NCI-H446 treated with DMSO at 0.1 percent for 48 hours (cell line): ENCODE data around the gene SH3BP4.

Source experiments
- DNase-seq: peaks from one replicate; lab custom pipeline; 2025; lab: John Stamatoyannopoulos, UW

The SH3BP4 gene, protein sequence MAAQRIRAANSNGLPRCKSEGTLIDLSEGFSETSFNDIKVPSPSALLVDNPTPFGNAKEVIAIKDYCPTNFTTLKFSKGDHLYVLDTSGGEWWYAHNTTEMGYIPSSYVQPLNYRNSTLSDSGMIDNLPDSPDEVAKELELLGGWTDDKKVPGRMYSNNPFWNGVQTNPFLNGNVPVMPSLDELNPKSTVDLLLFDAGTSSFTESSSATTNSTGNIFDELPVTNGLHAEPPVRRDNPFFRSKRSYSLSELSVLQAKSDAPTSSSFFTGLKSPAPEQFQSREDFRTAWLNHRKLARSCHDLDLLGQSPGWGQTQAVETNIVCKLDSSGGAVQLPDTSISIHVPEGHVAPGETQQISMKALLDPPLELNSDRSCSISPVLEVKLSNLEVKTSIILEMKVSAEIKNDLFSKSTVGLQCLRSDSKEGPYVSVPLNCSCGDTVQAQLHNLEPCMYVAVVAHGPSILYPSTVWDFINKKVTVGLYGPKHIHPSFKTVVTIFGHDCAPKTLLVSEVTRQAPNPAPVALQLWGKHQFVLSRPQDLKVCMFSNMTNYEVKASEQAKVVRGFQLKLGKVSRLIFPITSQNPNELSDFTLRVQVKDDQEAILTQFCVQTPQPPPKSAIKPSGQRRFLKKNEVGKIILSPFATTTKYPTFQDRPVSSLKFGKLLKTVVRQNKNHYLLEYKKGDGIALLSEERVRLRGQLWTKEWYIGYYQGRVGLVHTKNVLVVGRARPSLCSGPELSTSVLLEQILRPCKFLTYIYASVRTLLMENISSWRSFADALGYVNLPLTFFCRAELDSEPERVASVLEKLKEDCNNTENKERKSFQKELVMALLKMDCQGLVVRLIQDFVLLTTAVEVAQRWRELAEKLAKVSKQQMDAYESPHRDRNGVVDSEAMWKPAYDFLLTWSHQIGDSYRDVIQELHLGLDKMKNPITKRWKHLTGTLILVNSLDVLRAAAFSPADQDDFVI

DNA sequence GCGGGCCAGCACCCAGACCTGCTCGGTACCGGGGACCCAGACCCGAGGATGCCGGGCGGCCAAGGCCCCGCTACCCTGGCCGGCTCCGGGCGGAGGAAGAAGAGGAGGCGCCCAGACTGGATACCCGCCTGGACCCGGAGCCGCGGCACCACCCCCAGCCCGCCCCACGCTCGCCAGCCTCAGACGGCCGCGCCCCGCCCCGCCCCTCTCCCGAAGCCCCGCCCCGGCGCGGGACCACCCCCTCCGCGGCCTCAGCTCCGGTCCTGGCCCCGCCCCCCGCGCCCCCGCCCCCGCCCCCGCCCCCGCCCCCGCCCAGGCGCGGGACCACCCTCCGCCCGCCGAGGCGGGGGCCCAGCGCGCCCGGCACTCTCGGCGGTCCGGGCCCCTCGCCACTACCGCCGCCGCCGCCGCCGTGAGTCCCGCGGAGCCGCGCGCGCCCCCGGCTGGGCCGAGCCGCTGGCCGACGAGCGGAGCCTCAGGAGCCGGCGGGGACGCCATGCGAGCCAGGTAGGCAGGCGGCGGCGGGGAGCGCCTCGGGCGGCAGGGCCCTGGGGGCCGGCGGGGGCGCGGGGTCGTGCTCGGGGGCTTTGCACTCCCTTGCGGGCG lies at the start of gene SH3BP4:
Gene SH3BP4 (plus strand): TSS at position 354 of the 606 bp plus-strand sequence. CDS start 82,986 bp downstream, outside the sequence.
- peak; percentile 30 for DNase-seq

DNA sequence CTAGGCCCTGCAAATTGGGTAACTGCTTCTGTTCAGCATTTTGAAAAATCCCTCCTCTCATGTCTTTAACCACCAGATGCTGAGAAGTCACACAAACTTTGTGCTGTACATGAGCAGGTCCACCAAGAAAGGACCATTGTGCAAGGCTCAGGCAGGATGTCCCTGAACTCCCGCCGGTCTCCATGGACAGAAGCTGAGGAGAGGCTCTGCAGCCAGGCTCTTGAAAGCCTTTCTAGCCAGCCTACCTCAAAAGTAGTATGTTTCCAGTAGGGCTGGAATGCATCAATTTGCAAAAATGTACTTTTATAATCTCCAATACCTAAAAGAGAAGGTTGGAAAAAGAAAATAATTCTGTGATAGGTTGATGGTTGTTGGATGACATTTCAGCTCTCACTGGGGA lies 47.0 kb upstream of the SH3BP4 start:
- no peak for DNase-seq

GRCh38 chr2:234905547-234906265 lies 46.1 kb upstream of the SH3BP4 start:
- DNase-seq = no peak

- no peak for DNase-seq
These were observed 41.6 kb upstream of the SH3BP4 start for GRCh38 chr2:234910186-234910679.

- DNase-seq = peak; percentile 79
These were observed 40.5 kb upstream of the SH3BP4 start for GRCh38 chr2:234911271-234911670.

GRCh38 chr2:234912437-234912836 lies 39.4 kb upstream of the SH3BP4 start:
- DNase-seq = no peak

DNA sequence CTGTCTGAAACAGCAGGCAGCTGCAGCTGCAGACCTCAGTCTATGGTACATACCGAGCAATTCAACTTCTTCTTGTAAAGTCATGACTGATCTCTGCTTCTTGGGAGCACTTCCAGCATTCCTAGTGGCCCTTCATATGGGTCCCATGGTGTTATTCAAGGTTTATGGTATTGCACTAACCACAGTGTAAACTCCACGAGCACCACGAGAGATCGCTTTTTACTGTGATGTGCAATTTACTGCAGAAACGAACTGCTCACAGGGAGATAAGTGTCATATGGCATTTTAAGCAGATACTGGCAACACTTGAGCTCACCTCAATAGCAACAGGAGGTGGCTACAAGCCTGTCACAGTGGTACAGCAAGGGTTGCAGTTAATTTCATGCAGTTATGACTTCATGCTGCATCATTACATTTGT lies 38.6 kb upstream of the SH3BP4 start:
- DNase-seq = no peak

GRCh38 chr2:234914371-234915154 lies 37.3 kb upstream of the SH3BP4 start:
- no peak for DNase-seq

DNA sequence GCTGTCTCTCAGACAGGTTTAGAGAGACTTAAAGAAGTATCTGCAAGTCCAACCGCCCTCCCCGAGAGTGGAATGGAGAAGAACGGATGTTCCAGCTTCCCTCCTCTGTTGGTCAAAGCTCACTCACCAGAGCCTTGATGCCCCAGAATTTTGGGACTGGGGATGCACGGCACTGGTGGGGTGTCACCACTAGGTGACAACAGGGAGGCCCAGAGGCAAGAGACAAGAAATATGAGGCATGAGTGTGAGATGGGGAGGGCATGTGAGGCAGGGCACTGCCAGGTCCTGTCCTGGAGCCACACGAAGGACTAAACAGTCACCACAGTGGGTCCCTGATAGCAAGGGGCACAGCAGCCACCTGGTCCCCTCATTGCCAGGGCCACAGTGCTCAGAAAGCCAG lies 35.1 kb upstream of the SH3BP4 start:
- no peak for DNase-seq

GRCh38 chr2:234917211-234917975 lies 34.4 kb upstream of the SH3BP4 start:
- DNase-seq = no peak

DNA sequence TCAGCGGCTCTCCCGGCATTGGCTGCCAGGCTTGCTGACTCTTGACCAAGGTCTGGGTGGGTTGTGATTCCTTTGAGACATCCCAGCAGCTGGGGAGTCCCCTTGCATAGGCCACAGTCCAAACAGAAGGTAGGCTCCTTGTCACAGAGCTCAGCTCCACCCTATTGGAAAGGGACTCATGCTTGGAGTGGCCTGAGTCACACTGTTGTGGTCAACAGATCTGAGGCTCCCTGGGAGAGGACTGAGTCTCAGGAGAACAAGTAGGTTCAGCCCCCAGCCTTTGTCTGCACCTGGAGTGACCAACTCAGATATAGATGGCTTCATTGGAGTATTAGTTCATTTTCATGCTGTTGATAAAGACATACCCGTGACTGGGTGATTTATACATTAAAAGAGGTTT lies 32.1 kb upstream of the SH3BP4 start:
- no peak for DNase-seq

DNA sequence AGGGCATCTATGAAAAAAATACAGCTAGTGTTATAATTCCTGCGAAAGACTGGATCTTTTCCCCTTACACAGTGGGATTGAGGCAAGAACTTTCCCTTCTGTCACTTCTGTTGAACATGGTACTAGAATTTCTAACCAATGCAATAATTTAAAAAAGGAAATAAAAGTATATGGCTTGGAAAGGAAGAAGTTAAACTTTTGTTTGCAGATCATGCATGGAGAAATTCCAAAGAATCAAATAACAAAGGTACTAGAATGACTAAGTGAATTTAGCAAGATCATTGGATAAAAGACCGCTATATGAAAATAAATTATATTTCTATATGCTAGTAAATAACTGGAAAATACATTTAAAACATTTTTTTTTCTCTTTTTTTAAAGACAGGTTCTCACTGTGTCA lies 31.0 kb upstream of the SH3BP4 start:
- DNase-seq = no peak

- no peak for DNase-seq
These were observed 22.8 kb upstream of the SH3BP4 start for GRCh38 chr2:234929002-234929401.

- no peak for DNase-seq
These were observed 21.4 kb upstream of the SH3BP4 start for GRCh38 chr2:234930397-234930796.

DNA sequence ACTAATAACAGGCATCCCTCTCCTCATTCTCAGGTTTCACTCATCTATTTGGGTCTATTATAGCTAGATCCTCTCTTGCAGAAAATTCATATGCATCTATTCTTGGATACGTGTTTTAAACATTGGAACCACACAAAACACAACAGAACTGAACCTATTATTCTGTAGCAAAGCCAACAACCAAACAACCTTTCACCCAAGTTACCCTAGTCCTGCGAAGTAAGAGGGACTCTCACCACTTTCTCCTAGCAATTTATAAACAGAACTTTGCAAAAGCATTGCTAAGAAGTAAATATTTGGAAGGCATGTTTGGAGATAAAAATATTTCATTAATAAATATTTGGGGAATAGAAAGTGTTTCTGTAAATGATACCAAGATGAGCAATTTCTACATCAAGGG lies 20.4 kb upstream of the SH3BP4 start:
- DNase-seq = no peak

DNA sequence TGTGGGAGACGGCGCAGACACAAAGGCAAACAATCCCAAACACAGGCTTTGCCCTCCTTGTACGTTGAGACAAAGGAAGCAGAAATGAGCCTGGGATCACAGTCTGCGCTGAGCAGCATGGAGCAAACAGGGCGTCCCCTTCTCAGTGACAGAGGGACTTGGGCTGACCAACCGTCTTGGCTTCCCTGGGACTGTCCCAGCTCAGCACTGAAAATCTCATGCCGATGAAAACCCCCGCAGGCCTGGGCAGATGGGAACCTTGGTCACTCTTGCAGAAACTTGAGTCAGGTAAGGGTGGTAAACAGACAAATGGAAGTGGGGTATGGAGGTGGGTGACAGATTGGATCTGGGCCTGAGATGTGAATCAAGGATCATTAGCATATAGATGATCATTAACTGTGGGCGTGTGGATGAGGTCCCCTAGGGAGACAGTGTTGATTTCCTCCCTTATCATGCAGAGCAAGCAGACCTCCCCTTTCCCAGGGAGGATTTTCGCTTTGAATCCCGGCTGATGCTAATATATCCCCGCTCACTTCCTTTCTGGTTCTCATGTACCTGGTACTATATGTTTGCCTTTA lies 19.1 kb upstream of the SH3BP4 start:
- DNase-seq = no peak

DNA sequence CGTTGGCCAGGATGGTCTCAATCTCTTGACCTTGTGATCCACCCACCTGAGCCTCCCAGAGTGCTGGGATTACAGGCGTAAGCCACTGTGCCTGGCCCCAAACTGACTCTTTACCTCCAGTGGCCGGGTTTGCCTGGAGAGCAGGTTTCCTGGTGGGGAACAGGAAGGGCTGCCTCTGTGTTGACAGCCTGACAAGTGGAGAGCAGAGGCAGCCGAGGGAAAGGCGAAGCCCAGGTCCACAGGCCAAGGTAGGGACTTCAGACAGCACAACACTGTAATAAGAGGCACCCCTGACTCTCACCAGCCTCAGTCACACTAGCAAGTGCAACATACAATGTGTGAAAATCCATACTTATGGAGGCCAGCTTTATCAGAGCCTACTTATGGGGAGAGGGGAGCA lies 16.5 kb upstream of the SH3BP4 start:
- DNase-seq = no peak

DNA sequence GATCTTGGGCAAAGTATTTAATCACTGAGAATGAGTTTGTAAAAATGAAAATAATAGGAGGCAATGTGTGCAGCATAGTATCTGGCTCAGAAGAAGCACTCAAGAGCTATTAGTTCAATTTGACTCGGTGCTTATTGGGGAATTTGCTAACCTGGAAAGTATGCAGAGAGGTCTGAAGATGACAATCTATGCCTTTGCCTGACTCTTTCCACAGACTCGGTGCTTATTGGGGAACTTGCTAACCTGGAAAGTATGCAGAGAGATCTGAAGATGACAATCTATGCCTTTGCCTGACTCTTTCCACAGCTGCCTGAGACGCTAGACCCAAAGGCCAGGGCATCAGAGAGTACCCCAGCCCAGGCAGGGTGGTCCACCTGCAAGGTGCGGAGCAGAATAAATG lies 12.2 kb upstream of the SH3BP4 start:
- no peak for DNase-seq

DNA sequence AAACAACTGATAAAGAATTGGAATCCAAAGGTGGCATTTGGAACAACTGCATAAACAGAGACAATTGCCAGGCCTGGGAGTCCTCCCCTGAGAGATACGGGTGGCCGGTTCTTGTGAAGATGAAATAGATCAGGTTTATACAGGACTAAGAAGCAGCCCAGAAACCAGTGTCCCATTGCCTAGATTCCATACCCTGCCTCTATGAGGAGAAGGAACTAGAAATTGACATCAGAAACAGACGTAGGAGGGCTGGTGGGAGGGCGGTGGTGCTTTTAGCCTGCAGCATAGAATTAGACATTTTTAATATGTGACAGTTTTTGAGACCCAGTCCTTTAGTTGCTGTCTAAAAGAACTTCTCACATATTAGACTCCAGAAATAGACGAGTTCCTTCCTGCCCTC lies 11.8 kb upstream of the SH3BP4 start:
- no peak for DNase-seq

- no peak for DNase-seq
These were observed 11.3 kb upstream of the SH3BP4 start for GRCh38 chr2:234940527-234940926.
